OCI-LY3 (cell line): ENCODE results near the gene MTHFSD.

ENCODE experiments used
- EZH2phosphoT487 ChIP-seq: fragments of 200-600 bp; shearing (Covaris generic); IDR thresholded peaks from 2 replicates; pipeline ENCODE4 v1.6.1; 2018; ENCODE audit warnings: antibody characterized with exemption, mixed run types, low read depth
- TF ChIP-seq, protein P1 (sequence below): fragments of 200-600, 300-600 bp; sonication (generic); IDR thresholded peaks from 2 replicates; pipeline ENCODE4 v1.5.1; 2014; ENCODE audit warnings: antibody characterized with exemption, low read length, low read depth

DNA sequence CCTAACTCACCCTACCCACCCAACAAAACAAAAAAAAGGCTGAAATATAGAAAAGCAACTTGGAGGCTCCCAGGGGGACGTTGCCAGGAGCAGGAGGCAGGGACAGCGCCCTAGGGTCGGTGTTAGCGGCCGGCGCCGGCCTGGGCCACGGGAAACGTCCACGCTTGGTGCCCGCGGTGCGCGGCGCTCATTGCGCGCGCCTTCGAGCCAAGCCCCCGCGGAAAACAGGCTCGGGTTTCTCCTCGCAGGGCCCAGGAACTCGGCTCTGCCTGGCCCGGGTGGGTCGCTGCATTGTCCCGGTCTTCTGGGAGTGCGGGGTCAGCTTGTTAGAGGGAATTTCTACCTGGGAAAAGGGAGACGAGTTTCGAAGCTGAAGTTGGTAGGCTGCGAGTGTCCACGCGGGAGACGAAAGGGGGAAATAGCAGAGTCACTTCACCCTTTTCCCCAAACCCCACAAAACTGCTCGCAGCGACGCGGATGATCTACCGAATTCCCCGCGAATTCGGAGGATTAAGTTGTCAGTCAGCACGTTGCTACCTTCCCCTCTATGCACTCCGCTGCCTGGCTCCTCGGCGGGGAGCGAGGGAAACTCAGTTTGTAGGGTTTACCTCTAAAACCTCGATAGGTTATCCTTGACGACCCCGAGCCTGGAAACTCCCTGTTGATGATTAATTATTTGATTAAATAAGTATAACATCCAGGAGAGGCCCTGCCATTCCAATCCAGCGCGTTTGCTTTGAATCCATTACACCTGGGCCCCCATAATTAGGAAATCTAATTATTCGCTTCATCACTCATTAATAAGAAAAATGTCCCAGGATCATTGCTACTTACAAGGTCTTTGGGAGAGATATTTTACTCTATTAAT, 10.8 kb upstream of the MTHFSD start:
- TF ChIP-seq, protein P1, sequence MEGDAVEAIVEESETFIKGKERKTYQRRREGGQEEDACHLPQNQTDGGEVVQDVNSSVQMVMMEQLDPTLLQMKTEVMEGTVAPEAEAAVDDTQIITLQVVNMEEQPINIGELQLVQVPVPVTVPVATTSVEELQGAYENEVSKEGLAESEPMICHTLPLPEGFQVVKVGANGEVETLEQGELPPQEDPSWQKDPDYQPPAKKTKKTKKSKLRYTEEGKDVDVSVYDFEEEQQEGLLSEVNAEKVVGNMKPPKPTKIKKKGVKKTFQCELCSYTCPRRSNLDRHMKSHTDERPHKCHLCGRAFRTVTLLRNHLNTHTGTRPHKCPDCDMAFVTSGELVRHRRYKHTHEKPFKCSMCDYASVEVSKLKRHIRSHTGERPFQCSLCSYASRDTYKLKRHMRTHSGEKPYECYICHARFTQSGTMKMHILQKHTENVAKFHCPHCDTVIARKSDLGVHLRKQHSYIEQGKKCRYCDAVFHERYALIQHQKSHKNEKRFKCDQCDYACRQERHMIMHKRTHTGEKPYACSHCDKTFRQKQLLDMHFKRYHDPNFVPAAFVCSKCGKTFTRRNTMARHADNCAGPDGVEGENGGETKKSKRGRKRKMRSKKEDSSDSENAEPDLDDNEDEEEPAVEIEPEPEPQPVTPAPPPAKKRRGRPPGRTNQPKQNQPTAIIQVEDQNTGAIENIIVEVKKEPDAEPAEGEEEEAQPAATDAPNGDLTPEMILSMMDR, result no peak
- no peak for TF ChIP-seq EZH2phosphoT487
